ENCODE measurements around the gene CREBL2. TPM values are rescaled to one million over a fixed set of nuclear protein-coding genes. Genes with fewer than 3 reads are reported as not detected.
"Not testable (repeated sequence)": the region's sequence is repeated elsewhere in the genome, so short reads cannot be mapped to it uniquely, and the experiment has no call there.

The CREBL2 gene
- total RNA-seq, 1 donor from 2014 or later = 26.9 TPM

DNA sequence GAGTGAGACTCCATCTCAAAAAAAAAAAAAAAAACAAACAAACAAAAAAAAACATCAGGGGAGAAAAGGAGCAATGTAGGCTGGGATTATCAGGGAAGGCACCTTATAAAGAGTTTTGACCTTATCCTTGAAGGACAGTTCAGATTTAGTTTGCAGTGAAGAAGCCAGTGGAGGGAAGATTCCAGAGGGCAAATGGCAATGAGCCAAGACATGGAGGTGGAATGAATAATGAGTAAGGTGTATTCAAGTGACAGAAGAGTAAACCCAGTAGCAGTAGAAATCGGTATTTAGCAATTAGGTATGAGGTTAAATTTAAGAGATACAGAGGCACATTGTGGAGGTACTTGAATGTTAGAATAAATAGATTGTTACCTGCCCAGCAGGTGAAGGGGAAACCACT, 46.8 kb upstream of the CREBL2 start:
- H3K36me3 Mint-ChIP-seq (ENCODE audit: low read depth, unreplicated experiment) = peaks cover 5% of the 10 kb centered on the region
- TF ChIP-seq, protein P1, sequence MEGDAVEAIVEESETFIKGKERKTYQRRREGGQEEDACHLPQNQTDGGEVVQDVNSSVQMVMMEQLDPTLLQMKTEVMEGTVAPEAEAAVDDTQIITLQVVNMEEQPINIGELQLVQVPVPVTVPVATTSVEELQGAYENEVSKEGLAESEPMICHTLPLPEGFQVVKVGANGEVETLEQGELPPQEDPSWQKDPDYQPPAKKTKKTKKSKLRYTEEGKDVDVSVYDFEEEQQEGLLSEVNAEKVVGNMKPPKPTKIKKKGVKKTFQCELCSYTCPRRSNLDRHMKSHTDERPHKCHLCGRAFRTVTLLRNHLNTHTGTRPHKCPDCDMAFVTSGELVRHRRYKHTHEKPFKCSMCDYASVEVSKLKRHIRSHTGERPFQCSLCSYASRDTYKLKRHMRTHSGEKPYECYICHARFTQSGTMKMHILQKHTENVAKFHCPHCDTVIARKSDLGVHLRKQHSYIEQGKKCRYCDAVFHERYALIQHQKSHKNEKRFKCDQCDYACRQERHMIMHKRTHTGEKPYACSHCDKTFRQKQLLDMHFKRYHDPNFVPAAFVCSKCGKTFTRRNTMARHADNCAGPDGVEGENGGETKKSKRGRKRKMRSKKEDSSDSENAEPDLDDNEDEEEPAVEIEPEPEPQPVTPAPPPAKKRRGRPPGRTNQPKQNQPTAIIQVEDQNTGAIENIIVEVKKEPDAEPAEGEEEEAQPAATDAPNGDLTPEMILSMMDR (IDR thresholded peaks at IDR 0.05; ENCODE audit: unreplicated experiment) = no peak
- peaks cover 11% of the 10 kb centered on the region for H3K27me3 Mint-ChIP-seq (ENCODE audit: unreplicated experiment)
- peak overlapping the region; percentile 80 for H3K27ac Mint-ChIP-seq (ENCODE audit: unreplicated experiment)
- no peak for DNase-seq (ENCODE audit: low spot score)
- peak overlapping the region; percentile 24 for H3K4me3 Mint-ChIP-seq (ENCODE audit: unreplicated experiment)
- no peaks in the 10 kb centered on the region for H3K9me3 Mint-ChIP-seq (ENCODE audit: unreplicated experiment)
- peaks cover 6% of the 10 kb centered on the region for H3K4me1 Mint-ChIP-seq (ENCODE audit: unreplicated experiment)

DNA sequence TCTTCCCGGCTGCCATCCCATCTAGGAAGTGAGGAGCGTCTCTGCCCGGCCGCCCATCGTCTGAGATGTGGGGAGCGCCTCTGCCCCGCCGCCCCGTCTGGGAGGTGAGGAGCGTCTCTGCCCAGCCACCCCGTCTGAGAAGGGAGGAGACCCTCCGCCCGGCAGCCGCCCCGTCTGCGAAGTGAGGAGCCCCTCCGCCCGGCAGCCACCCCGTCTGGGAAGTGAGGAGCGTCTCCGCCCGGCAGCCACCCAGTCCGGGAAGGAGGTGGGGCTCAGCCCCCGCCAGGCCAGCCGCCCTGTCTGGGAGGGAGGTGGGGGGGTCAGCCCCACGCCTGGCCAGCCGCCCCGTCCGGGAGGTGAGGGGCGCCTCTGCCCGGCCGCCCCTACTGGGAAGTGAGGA, 45.7 kb upstream of the CREBL2 start:
- not testable (repeated sequence) for DNase-seq (ENCODE audit: low spot score); H3K4me1 Mint-ChIP-seq (ENCODE audit: unreplicated experiment); H3K27ac Mint-ChIP-seq (ENCODE audit: unreplicated experiment); H3K27me3 Mint-ChIP-seq (ENCODE audit: unreplicated experiment); H3K9me3 Mint-ChIP-seq (ENCODE audit: unreplicated experiment); H3K36me3 Mint-ChIP-seq (ENCODE audit: low read depth, unreplicated experiment); H3K4me3 Mint-ChIP-seq (ENCODE audit: unreplicated experiment)

DNA sequence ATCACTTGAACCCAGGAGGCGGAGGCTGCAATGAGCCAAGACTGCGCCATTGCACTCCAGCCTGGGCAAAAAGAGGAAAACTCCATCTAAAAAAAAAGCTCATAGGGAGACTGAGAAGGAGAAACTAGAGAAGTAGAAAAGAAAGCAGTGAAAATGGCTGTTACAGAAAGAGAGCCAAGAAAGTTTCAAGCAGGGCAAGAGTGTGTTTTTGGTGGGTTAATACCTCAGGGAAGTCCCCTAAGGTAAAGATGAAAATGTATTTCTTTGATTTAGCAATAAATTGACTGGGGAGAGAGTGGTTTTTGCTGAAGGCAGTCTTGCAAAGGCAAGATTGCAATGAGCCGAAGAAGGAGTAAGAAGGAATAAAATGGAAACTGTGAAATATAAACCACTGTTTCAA, 39.0 kb upstream of the CREBL2 start:
- peaks cover 3% of the 10 kb centered on the region for H3K27me3 Mint-ChIP-seq (ENCODE audit: unreplicated experiment)
- TF ChIP-seq, protein P1 (IDR thresholded peaks at IDR 0.05; ENCODE audit: unreplicated experiment) = no peak
- H3K27ac Mint-ChIP-seq (ENCODE audit: unreplicated experiment) = no peak overlapping the region
- DNase-seq (ENCODE audit: low spot score) = no peak
- no peaks in the 10 kb centered on the region for H3K4me1 Mint-ChIP-seq (ENCODE audit: unreplicated experiment)
- H3K4me3 Mint-ChIP-seq (ENCODE audit: unreplicated experiment) = no peak overlapping the region
- H3K9me3 Mint-ChIP-seq (ENCODE audit: unreplicated experiment) = no peaks in the 10 kb centered on the region
- H3K36me3 Mint-ChIP-seq (ENCODE audit: low read depth, unreplicated experiment) = no peaks in the 10 kb centered on the region

DNA sequence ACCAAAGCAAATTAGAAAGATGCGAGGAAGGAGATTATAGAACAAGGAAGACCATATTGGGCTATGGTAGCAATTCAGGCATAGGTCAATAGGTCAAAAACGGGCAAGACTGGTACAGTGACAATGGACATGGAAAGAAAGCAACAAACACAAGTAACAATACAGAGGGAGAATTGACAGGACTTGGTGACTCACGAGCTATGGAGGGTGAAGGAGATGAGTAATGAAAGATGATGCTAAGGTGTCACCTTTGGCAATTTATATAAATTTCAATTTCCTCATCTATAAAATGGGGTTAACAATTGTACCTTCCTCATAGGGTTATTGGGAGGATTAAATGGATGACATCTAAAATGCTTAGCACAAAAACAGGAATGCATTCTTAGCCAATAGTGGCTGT, 33.9 kb upstream of the CREBL2 start:
- Mint-ChIP-seq H3K27ac (ENCODE audit: unreplicated experiment) (no peak overlapping the region), H3K4me1 (ENCODE audit: unreplicated experiment) (no peaks in the 10 kb centered on the region), H3K4me3 (ENCODE audit: unreplicated experiment) (no peak overlapping the region), H3K27me3 (ENCODE audit: unreplicated experiment) (no peaks in the 10 kb centered on the region), H3K9me3 (ENCODE audit: unreplicated experiment) (no peaks in the 10 kb centered on the region), H3K36me3 (ENCODE audit: low read depth, unreplicated experiment) (no peaks in the 10 kb centered on the region)
- DNase-seq (ENCODE audit: low spot score) = no peak
- TF ChIP-seq, protein P1 (IDR thresholded peaks at IDR 0.05; ENCODE audit: unreplicated experiment) = no peak

DNA sequence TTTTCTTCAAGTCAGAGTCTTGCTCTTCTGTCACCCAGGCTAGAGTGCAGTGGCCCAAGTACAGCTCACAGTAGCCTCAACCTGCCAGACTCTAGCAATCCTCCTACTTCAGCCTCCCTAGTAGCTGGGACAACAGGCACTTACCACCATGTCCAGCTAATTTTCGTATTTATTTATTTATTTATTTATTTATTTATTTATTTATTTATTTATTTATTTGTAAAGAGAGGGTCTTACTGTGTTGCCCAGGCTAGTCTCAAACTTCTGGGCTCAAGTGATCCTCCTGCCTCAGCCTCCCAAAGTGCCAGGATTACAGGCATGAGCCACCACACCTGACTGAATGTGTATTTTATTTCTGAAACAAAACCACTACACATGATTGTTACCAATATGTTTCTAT, 31.0 kb upstream of the CREBL2 start:
- H3K9me3 Mint-ChIP-seq (ENCODE audit: unreplicated experiment); H3K36me3 Mint-ChIP-seq (ENCODE audit: low read depth, unreplicated experiment): not testable (repeated sequence)

DNA sequence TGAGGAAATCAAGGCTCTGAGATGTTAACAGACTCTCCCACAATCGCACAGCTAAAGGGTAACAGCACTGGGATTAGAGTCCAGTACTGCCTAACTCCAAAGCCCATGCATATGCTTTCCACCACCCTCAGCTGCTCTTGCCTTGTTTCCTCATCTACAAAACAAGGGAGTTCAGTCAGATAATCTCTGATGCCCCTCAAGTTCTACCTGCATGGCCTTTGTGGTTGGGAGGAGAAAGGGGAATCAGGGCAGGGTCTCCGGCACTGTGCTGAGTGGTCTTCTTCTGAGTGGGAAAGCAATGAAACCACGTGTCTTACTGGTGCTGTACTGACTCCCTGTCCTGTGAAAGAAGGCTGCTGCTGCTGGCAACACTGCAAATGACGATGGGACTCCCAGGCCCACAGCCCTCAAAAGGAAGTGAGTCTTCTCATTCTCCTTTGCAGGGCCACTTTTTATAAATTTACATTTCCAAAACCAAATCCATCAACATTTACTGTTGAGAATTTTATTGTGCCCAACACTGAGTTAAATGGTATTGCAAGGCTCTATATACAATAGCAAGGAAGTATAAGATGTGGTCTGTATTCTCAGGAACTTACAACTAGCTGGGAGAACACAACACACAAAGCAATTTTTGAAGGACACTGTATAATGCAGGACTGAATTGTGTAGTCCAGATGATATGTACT, 29.3 kb upstream of the CREBL2 start:
- TF ChIP-seq, protein P1 (IDR thresholded peaks at IDR 0.05; ENCODE audit: unreplicated experiment) = no peak
- Mint-ChIP-seq H3K27me3 (ENCODE audit: unreplicated experiment) (no peaks in the 10 kb centered on the region), H3K4me3 (ENCODE audit: unreplicated experiment) (no peak overlapping the region), H3K4me1 (ENCODE audit: unreplicated experiment) (peaks cover 15% of the 10 kb centered on the region), H3K27ac (ENCODE audit: unreplicated experiment) (no peak overlapping the region), H3K9me3 (ENCODE audit: unreplicated experiment) (no peaks in the 10 kb centered on the region), H3K36me3 (ENCODE audit: low read depth, unreplicated experiment) (no peaks in the 10 kb centered on the region)
- no peak for DNase-seq (ENCODE audit: low spot score)

More for the DNA sequence above, 31.0 kb upstream of the CREBL2 start:
- peaks cover 12% of the 10 kb centered on the region for H3K4me1 Mint-ChIP-seq (ENCODE audit: unreplicated experiment)
- not testable (repeated sequence) for DNase-seq (ENCODE audit: low spot score); H3K4me3 Mint-ChIP-seq (ENCODE audit: unreplicated experiment); H3K27me3 Mint-ChIP-seq (ENCODE audit: unreplicated experiment); H3K27ac Mint-ChIP-seq (ENCODE audit: unreplicated experiment)
